Cerebellar nuclear complex (tissue), 1 donor: ENCODE results near the gene ATXN1.
"Not testable (repeated sequence)": the region's sequence is repeated elsewhere in the genome, so short reads cannot be mapped to it uniquely, and the experiment has no call there.

ENCODE experiments used
- DNase-seq, 2 experiments: peaks; one replicate each; lab custom pipeline; 2025; lab: John Stamatoyannopoulos, UW

Gene ATXN1

DNA sequence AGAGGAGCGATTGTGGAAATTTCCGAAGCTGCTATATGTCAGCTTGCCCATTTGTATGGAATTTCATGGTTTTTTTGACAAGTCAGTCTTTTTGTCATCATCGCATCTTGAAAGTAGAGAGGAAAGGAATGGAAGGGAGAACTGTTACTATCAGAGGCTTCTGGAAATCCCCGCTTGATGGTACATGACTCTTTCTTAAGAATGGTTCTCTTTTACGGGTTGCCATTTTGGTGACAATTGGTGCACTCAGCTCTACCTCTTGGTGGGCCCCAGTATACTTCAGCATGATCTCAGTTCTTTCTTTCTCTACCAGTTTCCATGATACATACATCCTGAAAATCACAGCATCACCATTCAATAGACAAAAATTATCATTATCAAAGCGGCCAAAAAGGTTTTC, 146.0 kb downstream of the ATXN1 start:
- DNase-seq: not testable (repeated sequence)

DNA sequence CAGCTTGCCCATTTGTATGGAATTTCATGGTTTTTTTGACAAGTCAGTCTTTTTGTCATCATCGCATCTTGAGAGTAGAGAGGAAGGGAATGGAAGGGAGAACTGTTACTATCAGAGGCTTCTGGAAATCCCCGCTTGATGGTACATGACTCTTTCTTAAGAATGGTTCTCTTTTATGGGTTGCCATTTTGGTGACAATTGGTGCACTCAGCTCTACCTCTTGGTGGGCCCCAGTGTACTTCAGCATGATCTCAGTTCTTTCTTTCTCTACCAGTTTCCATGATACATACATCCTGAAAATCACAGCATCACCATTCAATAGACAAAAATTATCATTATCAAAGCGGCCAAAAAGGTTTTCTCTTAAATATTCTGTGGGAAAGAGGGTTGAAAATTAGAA, 147.1 kb downstream of the ATXN1 start:
- DNase-seq: not testable (repeated sequence)

DNA sequence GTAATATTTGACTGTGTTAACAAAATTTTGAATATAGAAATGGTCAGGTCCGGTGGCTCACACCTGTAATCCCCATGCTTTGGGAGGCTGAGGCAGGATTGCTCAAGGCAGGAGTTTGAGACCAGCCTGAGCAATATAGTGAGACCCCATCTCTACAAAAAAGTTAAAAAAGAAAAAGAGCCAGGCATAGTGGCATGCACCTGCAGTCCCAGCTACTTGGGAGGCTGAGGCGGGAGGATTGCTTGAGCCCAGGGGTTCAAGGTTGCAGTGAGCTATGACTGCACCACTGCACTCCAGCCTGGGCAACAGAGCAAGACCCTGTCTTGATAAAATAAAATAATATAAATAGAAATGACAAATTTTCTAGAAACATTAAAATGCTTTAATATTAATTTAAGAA, 147.8 kb downstream of the ATXN1 start:
- DNase-seq: not testable (repeated sequence)

DNA sequence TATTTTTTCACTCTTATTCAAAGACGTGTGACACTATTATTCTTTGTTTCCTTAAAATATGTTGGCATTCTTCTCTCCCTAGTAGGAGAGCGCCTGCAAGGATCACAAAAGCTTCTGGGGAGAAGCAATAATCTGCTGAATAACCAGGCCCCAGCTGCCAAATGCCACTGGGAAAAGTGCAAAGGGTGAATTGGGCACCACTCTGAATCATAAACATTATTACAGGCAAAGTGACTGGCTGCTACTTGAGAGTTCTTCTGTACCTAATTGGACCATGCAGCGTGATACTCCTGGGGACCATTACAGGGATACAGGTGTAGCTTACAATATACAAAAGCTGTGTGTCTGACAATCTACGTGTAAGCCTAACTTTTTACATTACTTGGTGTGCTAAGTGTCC, 152.8 kb downstream of the ATXN1 start:
- no peak for DNase-seq

DNA sequence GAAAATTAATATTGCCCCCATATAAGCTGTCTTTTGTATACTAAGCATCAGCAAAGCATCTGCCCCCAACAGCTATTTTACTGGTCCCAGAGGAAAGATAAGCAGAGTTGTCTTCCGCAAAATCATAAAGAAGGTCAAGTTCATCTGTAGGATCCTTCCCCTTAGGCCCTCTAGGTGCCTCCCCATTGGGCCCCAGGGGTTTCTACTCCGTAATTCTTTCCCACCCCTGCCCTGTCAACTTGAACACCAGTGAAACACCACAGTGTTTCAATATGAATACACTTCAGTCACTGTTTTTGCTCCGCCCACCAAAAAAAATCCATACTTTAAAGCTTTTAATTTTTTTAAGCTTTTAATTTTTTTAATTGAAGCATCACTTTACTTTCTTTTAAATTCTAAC, 159.2 kb downstream of the ATXN1 start:
- DNase-seq: no peak

DNA sequence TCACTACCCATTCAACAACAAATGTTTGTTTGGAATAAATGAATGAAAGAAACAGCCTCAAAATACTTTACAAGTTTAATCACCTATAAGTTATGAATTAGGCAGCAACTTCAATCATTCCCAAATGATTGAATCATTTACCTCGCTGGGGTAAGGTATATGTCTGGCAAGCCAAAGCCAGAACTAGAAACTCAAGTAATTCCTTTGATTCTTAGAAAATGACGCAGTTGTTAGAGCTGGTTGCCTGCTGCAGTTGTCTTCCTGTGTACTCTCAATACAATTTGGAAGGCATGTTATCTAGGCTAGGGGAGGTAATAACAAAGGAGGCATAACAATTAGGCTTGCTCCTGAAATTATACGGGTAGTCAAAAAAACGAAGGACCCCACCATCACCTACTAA, 160.6 kb downstream of the ATXN1 start:
- no peak for DNase-seq

DNA sequence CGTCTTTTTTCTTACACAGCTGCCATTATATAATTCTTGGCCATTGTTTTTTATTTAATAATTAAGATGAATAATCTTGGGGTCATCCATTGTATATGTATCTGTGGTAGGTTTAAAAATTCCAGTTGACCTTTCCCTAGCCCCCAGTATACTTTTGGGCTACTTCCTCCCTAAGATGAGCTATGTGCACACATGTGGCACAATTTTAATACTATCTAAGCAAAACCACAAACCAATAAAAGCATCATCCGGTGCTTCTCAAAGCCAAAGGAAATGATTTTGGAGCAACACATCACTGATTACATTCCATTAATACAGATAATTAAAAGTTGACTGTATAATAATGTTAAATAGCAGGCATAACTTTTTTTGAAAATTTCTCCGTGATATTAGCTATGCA, 161.2 kb downstream of the ATXN1 start:
- no peak for DNase-seq

DNA sequence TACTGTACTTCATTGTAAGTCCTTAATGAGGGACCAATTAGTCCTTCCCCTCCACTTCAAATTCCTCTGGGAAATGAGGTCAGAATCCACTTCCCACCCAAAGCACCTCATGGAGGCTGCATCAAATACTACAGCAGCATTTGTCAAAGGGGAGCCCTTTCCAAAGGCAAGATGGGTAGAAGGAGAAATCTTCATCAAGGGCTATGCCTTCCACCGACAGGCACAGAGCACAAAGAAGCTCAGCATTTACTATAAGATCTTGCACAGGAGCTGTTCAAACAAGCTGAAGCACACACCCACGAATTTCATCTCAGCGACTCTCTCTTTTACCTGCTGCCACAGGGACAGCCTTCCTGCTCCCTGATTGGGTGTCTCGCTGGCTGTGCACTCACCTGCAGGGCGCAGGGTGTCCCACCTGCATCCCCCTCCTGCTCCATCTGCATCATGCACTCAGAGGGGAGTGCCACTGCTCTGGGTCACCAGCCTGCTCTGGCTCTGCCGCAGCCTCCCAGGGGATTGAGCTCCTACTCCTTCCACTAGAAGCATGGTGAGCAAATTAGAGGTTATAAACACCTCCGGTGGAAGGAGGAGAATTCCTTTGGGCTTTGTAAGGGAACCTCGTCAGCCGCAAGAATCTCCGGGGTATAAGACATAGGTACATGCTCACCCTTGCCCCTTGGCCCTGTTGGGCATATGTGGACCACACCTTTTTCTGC, 164.5 kb downstream of the ATXN1 start:
- no peak for DNase-seq

DNA sequence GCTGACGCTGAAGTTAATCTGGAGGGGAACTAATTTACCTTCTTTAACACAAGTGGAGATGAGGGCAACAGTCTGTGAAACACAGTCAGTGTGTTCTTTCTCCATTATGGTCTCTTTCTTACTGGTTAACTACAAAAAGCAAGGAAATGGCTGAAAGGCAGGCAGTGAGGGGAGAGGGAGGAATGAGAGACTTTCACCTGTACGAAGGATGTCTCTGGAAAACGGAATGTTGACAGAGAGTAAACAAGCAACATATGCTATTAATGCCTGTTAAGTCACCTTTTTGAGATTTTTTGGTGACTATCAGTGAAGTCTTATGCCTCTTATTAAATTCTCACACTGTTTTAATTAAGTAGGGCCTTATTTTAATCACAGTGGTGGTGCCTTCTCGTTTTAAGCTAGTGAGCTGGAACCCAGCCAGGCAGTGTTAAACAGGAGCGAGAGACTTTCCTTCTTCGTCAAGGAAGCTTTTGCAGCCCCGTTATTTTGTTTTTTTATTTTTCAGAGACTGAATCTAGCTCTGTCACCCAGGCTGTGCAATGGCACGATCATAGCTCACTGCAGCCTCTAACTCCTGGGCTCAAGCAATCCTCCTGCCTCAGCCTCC, 165.6 kb downstream of the ATXN1 start:
- DNase-seq: no peak

DNA sequence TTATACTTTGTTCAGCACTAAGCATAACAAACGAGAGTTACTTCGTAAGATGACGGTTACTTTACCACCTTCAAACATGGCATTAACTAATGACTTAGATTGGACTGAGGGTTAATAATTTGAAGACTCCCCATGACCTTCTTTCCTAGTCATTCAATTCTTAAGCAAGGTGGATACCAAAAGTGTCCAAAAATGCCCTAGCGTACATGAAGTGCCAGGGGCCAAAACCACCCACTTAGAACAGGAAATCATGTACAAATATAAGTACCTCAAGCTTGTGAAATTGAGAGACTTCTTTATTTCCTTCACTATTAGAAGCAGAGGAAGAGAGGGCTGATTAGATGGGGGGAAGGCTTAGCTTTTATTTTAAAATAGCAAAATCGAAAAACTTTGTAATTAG, 166.4 kb downstream of the ATXN1 start:
- DNase-seq: no peak

DNA sequence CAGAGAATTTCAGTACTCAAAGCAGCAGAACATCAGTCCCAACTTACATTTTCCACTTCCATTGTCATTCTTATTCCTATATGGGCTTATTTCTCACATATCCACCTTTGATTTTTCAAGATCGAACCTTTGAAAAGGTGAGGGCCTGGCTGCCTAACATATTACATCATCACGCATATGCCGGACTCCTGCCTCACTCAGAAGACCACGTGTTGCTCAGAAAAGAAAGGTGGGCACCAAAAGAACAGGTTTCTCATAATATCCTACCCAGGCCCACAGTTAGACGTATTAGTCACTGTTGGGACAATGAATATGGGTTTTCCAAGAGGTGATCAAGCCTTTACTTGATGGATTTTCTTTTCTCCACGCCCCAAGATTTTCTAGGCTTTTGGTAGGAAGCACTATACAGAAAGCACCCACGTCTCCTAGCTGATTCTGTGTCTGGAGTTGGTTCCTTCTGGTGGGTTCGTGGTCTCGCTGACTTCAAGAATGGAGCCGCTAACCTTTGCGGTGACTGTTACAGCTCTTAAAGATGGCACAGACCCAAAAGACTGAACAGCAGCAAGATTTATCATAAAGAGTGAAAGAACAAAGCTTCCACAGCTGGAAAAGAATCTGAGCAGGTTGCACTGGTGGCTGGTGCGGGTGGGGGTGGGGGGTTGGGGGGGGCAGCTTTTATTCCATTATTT, 168.9 kb downstream of the ATXN1 start:
- no peak for DNase-seq

DNA sequence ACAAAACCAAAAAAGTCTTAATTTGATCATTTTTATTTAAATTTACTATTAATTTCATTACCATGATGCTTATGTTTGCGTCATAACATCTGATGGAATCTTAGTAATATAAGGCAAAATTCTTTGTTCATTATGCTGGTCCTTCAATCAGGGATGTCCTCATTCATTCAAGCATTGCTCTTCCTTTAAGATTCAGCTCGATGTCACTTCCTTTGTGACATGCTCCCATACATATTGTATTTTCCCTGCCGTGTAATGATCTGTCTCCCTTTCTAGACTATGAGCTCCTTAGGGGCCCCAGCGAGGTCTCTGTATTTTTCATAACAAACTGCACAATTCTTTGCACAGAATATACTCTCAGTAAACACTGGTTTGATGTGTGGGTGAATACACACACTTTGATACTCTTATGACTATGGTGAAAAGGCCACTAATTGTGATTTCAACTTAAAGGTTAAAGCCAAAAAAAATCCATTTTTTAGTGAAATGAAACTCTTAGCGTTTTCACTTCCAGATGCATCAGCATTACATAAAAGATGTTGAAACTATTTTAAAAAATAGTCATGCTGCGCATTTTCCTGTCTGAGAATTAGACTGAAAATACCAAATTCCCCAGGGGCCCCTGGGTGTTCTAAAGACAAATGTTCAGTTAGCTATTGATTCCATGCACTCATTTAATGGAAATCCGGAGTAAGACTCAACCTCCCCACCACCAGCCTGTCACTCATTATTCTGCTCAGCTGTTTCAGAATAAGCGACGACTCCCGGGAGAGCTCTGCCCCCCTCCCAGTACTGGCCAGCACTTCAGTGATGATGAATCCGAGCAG, 169.7 kb downstream of the ATXN1 start:
- no peak for DNase-seq

DNA sequence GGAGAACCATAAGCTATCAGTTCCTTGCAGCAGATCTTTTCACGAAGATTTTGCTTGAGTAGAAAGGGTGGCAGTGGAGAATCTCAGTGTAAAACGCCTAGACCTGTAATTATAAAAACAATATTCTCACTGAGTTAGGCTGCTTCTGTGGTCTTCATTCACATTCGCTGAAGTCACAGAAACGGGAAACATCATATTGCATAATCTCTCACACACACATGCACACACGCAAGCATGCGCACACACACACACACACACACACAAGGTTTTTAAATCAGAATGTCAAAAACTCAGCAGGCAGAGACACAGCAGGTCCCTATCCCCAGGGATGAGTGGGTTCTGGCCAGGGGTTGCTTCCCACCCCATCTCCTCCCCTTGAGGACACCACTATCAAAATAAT, 175.5 kb downstream of the ATXN1 start:
- no peak for DNase-seq

DNA sequence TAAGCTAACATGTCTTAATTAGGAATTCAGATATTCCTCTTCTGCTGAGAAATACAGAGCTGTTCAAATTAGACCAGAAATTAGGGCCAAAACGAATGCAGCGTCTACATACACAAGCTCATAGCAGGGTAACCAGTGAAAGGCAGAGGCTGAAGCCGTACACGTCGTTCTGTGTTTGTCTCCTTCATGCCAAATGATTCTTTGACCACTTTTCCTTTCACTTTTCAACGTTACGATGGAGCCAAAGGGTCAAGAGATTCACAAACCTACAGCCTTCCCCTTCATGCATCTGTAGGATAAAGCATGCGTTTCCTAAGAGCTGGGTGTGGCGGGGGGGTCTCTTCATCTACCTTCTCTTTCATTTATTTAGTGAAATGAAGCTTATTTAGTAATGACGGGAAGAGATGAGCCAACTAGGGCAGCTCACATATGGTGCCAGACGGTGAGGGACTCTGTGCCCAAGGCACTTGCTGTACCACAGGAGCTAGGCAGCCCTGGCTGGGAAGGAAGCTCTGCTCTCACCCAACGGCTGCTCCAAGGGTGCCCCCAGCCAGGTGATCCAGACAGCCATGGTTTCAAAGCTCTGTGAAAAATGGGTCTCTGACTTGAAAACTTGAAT, 178.0 kb downstream of the ATXN1 start:
- peak; percentile 46 to 72 for DNase-seq

DNA sequence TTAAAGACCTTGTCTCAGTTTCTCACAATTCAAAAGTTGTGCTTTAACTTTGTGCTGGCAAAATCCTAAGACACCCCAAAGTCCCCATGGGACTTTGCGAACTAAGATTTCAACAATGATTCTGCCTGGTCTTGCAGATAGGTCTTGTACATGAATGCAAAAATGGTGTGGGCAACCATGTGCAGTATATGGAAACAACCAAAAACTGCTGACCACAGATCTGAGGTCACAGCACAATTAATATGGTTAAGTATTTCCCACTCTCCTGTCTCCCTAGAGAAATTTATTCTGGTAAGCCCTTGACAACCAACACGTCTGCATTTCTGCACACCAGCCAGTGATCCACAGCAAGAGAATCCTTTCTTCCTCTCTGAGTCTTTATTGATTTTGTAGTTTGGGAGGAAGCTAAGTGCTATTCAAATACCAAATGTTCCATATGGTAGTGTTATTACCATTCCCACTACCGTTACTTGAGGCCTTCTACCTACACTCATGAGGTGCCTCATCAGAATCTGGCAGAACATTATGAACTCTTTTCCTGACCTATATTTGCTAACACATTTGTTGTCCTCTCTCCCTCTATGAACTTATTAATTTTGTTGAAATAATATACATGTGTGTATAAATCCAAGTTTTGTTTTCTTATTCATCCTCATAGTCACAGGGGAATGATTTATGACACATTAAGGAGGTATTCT, 178.7 kb downstream of the ATXN1 start:
- DNase-seq: no peak

DNA sequence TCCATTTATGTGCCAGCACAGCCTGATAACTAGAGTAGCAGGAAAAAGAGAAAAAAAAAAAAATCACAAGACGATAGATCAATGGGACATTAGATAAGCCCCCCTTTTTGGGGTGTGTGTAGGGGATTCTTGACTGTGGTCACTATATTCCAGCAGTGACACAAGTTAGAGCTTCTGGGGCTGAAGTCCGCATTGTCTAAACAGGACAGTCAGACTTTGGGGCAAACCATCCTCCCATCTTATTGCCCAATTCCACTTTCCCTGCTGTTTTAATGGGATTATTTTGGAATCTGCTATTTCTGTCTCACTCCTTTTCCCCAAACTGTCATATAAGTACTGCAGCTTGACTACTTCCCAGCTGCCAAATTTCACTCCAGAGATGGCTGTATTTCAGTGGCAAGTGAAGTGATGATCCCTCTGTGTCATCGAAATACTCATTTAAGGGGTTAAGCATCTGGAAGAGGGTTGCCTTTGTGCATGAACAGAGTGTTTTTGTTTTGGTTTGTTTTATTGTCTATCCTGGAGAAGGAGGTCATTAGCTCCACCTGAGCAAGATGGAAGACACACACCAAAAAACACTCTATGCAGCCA, 182.5 kb downstream of the ATXN1 start:
- DNase-seq: no peak

DNA sequence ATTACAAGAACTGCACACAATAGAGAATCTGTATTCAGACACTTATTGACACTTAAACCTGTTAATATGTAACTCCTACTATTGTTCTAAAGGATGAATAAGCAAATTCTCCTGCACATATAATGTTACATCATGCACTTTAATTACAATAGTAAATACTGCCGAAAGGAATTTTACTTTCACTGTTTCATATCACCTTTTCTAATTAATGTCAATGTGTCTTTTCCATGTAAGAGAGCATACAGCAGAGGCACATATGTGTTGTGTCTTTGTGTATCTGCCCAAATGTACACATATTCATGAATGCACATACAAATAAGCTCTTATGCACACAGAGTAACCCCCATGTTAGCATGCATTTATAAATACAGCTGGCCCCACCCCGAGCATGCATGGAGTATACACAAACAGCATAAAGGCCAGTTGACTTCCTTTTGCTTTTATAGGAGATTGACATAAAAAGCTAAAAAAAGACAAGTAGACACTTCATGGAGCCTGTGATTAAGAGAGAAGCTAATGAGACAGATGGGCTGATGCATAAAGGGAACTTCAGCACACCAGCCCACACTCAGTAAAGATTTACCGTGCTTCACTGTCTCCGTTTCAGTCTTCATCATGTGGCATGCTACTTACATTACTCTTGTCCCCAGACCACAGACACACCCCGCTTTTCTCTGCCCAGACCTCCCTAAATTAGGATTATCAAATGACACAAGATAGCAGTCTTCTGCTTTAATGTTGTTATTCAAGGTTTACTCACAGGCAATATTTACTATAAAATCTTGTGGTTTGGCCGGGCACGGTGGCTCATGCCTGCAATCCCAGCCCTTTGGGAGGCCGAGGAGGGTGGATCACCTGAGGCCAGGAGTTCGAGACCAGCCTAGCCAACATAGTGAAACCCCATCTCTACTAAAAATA, 184.6 kb downstream of the ATXN1 start:
- no peak for DNase-seq

DNA sequence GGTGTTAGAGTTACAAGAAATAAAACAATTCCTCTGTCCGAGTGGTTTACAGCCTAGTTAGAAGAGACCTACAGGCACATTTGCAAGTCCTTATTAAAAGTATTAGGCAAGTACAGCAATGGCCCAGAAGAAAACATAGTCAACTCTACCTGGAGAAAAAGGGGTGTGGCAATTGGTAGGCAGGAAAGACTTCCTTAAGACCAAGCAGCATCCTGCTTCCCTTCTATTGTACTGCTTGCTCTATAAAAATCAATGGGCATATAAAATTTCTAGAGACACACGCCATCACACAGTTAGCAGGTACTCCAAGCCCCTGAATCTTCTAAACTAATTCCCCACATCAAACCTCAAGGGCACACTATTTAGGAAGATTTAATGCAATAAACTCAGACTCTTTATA, 185.6 kb downstream of the ATXN1 start:
- no peak for DNase-seq

DNA sequence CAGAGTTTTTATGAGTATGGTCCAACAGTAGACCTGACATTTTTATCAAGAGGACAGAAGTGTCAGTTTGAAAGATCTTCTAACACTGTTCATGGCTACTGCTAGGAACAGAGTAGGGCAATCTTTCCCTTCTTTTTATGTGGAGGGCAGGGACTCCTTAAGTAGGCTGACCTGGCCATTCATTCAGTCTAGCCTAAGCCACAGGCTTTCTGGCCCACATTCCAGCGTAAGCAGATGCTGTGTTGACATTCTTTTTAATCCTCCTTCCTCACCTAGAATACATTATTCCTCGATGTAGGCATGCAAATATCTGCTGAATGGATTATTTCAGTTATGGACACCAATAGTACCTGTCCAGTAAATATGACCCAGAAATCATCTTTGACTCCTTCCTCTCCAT, 188.3 kb downstream of the ATXN1 start:
- DNase-seq: no peak

DNA sequence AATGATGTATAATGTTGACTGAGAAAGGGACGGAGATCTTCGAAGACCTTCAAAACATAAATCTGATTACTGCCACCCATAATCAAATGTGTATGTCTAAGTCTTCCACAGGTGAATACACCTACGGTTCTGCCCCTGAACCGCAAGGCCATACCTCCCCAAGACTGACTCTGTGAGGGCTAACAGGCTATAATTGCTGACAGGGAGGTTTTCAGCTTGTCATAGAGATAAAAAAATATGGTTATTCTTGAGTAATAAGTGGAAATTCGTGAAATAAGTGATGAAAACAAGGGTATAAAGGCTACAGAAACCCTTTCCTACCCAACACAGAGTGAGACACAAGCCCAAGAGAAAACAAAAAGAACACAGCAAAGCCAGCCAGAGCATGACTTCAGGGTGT, 188.9 kb downstream of the ATXN1 start:
- DNase-seq: no peak
